Stimulated activated CD4-positive, alpha-beta T cell treated with anti-CD3 and anti-CD28 coated beads, Interleukin-4, amount 100 ng/mL, for 24 hours (primary cell): ENCODE data around the gene MIGA1.
A peak's percentile ranks its signal among the peaks of the same experiment; 100 is the strongest.
"Not testable (repeated sequence)": the region's sequence is repeated elsewhere in the genome, so short reads cannot be mapped to it uniquely, and the experiment has no call there.

Experiments used
- DNase-seq: peaks from one replicate; pipeline ENCODE4 v3.0.0-alpha.2; 2020

Gene MIGA1

GRCh38 chr1:77850082-77850481 lies 70.6 kb downstream of the MIGA1 start:
- DNase-seq = no peak

DNA sequence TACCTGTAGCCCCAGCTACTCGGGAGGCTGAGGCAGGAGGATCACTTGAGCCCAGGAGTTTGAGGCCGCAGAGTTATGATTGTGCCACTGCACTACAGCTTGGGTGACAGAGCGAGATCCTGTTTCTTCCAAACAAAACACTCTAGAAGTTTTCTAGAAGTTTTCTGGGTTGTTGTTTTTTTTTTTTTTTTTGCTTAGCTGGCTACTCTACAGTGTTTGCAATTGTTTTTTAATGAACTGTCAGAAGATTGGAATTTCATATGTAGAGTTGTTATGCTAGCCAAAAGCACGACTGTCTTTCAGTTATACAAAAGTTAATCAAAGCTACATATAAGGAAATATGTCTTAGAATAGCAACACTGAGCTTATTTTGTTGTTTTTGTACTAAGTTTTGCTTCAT lies 78.1 kb downstream of the MIGA1 start:
- no peak for DNase-seq

- no peak for DNase-seq
These were observed 79.3 kb downstream of the MIGA1 start for GRCh38 chr1:77858725-77859124.

- DNase-seq = no peak
These were observed 79.8 kb downstream of the MIGA1 start for GRCh38 chr1:77859248-77859647.

GRCh38 chr1:77866296-77866695 lies 86.8 kb downstream of the MIGA1 start:
- no peak for DNase-seq

DNA sequence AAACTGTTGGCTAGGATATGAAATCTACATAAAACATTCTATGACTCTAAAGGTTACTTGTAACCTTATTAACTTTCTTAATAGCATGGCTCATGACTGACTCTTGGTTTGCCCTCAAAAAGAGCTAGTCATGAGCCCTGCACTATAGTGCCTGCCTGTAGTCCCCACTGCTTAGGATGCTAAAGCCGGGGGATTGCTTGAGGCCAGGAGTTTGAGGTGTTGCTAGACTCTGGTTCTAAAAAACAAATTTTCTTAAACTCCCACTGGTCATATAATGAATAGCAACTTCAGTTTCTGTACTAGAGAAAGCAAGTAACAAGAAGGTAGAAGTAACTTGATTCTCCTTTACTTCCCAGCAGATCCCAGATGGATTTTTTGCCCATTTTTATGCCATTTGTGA lies 93.2 kb downstream of the MIGA1 start:
- DNase-seq = no peak

DNA sequence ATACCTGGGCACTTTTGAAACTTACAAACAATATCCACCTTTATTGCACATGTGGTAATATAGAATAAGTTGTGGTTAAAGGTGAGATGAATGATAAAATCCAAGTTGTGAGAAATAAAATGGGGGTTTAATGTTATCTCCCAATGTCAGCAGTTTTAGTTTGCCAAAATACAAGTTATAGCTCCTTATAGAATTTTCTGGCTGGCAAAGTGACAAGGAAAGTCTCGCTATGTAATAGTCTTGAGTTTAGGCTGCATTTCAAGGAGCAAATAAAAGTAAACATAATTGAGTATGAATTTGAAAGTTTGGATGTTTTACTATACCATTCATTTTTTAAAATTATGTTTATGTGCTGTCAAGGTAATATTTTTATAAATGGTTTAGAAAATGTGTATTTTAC lies 94.0 kb downstream of the MIGA1 start:
- no peak for DNase-seq

DNA sequence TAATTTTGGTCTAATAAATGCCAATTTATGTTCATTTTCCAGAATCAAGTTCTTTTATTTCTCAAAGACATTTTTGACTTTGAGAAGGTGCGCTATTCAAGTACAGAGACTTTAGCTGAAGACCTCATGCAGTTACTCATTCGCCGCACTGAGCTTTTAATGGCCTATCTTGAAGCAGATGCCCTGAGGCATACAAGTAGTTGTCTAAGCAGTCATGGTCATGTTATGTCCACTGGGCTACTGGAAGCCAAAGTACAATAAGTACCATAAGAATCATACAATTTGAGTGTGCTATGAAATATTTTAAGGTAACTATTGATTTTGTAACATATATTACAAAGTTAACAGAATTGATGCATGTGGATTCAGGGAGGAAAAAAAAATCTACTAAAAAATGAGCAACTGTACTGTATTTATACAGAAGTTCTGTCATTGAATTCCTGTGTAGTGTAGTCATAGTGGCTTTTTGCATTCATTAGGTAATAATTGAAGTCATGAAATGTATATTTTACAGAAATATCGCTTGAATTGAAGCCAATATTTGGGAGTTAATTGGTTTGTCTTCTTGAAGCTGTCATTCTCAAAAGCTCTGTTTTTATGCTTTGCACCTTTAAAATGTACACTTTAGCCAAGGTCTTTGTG lies 95.5 kb downstream of the MIGA1 start:
- DNase-seq = no peak

DNA sequence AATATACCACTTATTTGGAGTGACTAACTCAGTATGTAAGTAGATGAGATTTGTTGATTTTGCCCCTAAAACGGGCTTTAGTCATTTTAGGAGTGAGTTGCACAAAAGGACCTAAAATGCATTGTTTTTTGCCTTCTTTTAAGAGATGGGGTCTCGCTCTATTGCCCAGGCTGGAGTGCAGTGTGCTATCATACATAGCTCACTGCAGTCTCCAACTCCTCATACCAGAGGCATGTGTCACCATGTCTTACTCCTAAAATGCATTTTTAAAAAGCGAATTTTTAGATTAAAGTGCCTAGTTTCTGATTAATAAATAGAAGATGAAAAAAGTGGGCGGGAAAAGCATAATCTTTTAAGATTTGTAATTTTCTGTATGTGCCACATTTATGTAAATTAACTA lies 97.4 kb downstream of the MIGA1 start:
- DNase-seq = no peak

DNA sequence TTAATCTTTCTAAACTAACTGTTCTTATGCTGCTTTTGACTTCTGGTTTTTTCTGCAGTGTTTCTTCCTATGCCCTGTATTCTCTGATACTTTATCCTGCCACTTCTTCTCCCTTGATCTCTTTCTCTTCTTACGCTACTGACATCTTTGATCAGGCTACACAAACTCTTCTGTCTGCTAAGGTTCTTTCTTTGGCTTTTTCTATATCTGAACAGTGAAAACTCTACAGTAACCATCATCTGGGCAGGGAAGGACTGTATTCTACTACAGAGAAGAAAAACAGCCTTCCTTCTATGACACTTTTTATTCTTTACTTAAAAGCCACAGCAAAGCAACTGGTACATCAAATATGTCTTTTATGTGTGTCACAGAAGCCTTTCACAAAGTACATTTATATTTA lies 101.6 kb downstream of the MIGA1 start:
- no peak for DNase-seq

DNA sequence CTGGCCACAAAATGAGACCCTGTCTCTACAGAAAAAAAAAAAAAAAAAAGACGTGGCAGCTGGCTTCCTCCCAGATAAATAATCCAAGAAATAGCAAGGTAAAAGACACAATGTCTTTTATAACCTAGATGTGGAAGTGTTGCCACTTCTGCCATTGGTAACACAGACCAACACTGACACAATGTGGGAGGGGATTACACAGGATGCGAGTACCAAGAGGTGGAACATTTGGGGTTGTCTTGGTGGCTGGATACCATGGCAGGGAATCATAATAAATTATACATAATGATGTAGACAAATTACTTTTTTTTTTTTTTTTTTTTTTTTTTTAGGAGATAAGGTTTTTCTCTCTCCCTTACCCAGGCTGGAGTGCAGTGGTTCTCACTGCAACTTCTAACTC lies 103.0 kb downstream of the MIGA1 start:
- no peak for DNase-seq

DNA sequence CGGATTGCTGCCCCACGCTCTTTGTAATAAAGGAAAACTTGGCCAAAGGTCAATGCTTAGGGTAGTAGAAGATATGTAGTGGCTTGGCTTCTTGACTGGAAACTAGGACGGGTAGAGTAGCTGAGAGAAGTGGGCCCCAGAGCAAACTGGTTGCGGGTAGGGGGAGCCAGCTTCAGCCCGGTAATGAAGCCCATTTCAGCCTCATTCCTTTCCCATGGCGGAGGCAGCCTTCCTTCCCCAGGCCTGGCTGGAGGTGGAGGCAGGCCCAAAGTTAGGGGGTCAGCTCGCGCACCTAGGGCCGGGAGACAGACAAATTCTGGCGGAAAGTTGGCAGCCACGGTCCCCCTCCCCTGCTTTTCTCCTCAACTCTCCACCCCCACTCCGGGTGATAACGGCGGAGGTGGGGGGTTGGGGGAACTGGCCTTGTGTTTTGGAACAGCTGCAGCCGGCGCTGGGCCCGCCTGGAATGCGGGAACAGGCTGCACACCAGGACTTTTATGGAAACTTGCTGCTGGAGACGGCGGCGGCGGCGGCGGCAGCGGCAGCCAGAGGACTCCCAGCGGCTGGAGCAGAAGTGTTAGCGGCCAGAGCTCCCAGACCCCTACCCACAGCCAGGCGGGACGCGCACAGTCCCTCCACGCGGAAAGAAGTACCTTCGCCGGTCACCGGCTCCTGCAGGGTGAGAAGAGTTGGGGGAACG lies 108.8 kb downstream of the MIGA1 start, which contains the start of gene NEXN:
TSS of gene NEXN (plus strand) at position 544 of the 700 bp plus-strand sequence. CDS start 27,483 bp downstream, outside the sequence.
- no peak for DNase-seq

DNA sequence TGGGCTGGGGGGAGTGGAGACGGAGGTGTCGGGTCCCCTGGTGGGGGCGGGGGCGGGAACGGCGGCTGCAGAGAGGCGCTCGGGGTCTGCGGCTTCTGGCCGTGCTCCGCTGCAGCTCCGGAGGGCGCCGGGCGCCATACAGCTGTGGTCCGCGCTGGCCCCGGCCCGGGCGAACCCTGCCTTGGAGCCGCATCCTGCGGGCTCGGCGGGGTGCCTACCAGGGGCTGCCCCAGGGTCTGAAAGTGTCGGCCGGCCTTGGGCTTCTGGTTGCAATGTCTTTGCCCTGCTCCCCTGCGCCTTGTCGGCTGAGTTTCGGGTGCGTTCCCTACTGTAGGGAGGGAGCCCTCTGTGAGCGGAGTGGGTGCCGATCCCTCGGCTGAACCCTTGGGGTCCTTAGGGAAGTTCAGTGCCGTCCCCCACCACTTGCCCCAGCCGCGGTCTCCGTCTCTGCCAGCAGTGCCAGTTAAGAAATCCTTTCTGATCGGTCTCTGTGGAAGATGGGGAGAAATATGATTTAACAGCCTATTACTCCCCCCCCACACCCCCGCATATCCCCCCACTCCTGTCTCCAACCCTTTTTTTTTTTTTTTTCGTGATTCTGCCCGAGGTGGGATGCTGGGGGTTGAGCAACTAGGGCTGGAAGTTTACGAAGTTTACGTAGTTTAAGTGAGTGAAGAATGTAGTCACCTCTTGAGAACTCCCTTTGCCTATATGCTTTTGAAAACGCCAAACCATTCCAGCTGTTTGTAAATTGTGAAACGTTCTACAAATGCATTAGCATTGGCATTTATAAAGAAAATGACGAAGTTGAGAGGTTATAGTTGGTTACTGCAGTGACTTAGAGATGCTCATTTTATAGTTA lies 109.6 kb downstream of the MIGA1 start:
- peak; percentile 4 for DNase-seq

DNA sequence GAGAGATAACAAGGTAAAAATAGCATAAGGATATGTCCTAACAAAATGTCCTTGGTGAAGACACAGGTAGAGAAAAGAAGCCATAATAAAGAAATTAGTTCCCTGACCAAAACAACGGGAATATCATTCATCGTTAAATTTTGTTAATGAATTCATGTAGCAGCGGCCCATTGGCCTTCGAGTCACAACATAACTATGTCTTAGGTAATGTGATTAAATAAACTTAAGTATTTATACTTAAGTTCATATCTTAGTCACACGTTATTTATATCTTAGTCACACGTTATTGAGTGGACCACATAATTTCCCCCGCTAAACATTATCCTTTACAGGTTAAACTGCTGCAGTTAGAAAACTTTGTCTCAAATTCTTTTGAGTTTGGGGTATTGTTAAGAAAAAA lies 110.2 kb downstream of the MIGA1 start:
- DNase-seq = no peak

GRCh38 chr1:77891200-77891599 lies 111.8 kb downstream of the MIGA1 start:
- no peak for DNase-seq

DNA sequence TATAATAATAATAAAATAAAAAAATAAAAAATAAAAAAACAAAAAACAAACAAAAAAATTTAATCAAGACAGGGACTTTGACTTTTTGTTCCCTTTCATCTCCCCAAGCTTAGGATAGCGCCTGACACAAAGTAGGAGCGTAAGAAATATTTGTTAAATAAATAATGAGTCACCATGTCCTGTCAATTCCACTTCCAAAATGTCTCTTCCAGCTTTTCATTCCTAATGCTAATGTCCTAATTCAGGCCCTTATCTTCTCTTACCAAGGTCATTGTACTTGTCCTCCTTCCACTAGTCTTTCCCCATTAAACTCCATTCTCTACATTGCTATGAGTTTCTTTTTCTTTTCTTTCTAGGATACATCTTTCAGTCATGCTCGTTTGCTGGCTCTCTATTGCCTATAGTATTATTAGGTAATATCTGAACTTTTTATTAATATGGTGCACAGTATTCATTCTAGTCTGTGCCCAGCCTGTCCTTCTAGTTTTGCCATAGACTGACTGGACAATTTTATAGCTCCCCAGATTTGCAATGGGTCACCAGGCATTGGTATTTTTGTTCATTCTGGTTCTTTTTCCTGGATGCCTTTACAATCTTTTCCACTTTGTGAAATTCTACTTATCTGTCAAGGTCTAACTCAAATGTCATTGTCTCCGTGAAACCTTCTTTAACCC lies 120.3 kb downstream of the MIGA1 start:
- DNase-seq = no peak

DNA sequence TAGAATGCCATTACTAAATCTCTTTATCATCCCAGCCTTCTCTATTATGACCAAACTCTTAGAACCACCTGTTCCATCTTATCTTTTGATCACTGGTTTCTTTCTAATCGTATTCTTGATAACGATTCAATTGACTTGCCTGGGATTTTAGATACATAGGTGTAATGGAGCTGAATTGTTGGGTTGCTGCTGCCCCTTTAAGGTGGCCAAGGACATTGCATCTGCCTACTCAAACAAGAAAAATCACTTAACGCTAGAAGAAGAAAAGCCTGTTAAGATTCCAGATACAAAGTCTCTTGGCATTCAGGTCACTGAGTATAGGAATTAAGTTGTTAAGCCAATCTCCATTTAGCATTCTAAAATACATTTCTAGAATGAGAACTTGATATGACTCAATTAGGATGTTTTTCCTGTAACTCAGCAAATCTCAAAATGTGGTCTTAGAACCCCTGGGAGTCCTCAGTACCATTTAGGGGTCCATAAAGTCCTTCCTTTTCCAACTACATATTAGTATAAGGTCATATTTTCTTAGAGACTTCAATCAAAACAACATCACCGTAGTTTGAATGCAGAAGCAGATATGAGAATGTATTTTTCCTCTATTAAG lies 121.3 kb downstream of the MIGA1 start:
- DNase-seq = no peak

GRCh38 chr1:77905603-77906002 lies 126.2 kb downstream of the MIGA1 start:
- no peak for DNase-seq

GRCh38 chr1:77906019-77906545 lies 126.6 kb downstream of the MIGA1 start:
- no peak for DNase-seq

GRCh38 chr1:77906624-77907023 lies 127.2 kb downstream of the MIGA1 start:
- DNase-seq = no peak

- DNase-seq = no peak
These were observed 130.7 kb downstream of the MIGA1 start for GRCh38 chr1:77910116-77910515.

DNA sequence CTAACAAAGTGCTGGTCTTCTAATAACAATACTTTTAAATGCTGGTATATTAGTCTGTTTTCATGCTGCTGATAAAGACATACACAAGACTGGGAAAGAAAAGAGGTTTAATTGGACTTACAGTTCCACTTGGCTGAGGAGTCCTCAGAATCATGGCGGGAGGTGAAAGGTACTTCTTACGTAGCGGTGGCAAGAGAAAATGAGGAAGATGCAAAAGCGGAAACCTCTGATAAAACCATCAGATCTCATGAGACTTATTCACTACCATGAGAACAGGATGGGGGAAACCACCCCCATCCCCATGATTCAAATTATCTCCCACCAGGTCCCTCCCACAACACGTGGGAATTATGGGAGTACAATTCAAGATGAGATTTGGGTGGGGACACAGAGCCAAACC lies 139.5 kb downstream of the MIGA1 start:
- DNase-seq = not testable (repeated sequence)

DNA sequence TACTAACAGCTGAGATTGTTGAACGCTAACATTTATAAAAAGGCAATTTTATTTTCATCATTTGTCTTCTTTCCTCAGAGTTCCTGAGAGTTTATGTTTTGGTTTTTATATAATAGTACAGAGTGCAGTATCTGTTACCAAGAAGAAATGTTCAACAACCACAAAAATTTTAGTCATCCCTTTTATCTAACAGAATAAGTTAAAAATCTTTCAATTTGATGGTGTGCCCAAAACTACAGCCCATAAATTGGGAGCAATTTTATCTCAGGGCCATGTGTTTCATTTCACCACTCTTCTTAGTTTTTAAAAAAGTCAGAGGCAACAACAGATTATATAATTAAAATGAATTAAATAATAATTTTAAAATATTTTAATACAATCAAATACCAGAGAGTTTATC lies 146.1 kb downstream of the MIGA1 start:
- DNase-seq = no peak
